ENCODE results near the gene PCDHGA3.
"Not testable (repeated sequence)": the region's sequence is repeated elsewhere in the genome, so short reads cannot be mapped to it uniquely, and the experiment has no call there.

The PCDHGA3 gene

DNA sequence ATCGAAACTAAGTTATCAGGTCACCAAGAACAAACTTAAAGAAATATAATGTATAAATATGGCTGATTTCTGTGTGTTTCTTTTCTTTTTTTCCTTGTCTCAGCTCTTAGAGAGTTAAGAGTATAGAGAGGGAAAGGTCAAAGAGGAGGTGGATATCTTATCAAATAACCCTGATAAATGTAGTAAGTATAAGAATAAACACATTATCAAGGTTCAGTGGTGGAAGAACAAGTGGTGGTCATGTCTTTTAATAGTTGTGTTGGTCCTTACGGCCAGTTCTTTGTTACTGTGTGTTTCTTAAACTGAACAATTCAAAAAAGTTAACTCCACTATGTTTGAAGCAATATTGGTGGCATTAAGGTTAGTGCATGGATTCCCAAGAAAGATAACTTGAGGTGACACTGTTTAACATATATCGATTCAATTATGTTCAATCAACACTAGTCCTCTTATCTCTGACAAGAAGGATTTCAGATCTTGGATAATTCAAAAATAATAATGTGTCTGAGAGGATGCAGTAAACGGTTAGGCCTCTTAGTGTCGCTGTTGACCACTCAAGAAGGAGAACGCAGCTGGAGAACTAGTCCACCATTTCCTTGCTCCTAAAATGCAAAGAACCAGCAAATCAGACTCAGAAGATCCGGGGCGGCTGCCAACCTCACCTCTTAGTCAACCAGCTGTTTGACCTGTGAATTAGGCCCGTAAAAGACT lies at the start of gene PCDHGA3:
Gene PCDHGA3, plus strand, starts transcription at position 588 of the 711 bp plus-strand sequence. CDS start 205 bp downstream, outside the sequence.
- peak; percentile 46 for DNase-seq

DNA sequence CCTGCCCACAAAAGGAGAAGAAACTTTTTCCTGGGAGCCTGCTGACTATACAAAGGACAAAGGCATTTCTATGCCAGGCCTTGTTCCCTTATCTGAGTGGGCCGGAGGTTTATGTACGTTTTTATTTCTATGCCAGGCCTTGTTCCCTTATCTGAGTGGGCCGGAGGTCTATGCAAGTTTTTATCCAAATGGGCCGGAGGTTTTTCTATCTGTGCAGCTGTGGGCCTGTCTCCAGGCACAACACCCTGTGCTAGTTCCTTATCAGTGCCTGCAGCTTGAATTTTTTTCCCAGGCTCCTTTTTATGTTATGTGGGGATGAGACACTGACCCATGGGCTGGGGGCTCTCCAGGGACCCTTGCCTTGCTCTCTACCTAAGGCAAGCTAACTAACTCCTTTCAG lies 45.3 kb upstream of the PCDHGA3 start:
- DNase-seq = no peak

DNA sequence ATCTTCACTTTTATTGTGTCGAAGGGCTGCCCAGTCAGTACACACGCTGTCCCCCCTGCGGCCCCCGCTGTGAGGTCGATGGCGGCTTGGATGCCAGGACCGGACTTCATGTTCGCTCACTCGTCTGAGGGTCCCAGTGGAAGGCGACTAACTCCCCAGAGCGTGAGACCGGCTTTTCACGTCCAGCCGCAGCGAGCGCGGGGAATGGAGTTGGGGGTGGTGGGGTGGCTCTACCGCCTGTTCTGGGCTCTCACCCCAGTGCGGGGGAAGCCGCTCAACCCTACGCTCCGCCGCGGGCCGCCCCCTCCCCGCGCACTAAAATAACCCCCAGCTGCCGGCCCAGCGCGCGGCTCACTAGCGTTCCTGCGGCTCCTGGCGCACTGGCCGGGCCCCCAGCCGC lies 39.9 kb upstream of the PCDHGA3 start, which contains the start of gene SLC25A2:
Gene SLC25A2, minus strand, starts transcription at position 294 of the 400 bp plus-strand sequence. Its CDS starts 184 bp downstream, at position 110.
- DNase-seq = no peak

DNA sequence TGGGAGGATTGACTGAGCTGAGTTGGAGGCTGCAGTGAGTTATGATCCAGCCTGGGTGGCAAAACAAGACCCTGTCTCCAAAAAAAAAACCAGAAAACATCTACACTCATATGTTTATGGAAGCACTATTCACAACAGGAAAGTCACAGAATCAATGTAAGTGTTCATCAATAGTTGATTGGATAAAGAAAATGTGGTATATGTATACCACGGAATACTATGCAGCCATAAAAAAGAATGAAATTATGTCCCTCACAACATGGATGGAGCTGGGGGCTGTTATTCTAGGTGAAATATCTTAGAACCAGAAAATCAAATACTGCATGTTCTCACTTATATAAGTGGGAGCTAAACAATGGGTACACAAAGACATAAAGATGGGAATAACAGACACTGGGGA lies 37.0 kb upstream of the PCDHGA3 start:
- DNase-seq = no peak

DNA sequence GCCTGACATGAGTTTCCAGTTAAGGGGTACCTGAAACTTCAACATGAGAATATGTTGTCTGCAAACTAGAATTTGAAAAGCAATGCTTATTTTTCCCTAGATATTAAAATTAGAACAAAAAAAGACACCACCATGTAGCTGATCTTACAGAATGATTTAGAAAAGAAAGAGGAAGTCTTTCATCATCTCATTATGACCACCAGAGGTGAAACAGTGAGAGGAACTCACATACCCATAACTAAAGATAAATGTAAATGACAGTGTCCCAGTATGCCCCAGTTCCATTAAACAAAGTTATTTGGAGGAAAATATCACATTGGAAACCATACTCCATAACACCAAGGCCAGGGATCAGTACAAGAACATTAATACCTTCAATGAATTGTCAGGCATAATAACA lies 29.9 kb upstream of the PCDHGA3 start:
- no peak for DNase-seq

DNA sequence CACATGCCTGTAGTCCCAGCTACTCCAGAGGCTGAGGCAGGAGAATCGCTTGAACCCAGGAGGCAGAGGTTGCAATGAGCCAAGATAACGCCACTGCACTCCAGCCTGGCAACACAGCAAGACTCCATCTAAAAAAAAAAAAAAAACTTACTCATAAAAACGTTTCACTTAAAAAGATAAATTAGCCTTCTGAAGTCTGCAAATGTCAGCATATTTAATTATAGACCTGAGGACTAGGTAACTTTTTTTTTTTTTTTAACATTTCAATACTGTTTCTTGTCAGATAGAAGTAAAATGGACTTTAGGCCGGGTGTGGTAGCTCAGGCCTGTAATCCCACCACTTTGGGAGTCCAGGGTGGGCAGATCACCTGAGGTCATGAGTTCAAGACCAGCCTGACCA lies 26.7 kb upstream of the PCDHGA3 start:
- DNase-seq = not testable (repeated sequence)

DNA sequence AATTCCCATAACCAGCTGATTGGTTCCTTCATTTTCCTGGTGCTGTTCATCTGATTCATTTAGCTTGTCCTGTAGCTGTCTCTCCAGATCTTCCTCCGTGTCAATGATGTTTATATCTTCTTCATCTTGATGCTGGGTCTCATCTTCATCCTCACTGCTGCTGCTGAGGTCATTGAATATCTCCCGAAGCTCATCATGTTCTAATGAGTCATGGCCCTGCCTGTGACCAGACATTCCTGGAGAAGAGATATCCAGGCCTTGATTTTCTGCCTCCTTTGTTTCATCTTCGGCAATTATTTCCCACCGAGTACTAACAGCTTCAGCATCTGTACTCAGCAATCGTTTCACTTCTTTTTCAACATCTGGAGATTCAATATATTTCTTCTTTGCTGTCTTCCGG lies 24.4 kb upstream of the PCDHGA3 start:
- no peak for DNase-seq

DNA sequence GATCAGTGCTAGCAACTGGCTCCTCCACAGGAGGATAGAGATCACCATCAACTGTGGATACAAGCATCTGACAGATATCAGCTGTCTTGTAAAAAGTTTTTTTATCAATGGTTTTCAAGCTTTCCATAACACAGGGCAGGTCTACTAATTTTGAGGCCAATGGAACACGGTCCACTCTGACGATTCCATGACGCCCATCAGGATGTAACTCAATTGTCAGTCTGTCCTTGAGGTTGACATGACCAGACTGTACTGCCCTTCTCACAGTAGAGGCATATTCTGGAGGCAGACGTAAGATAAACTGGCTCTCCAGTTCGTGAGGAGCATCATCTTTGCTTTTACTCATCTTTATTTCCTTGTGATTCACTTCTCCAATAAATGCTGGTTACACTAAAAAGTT lies 23.9 kb upstream of the PCDHGA3 start:
- DNase-seq = no peak

DNA sequence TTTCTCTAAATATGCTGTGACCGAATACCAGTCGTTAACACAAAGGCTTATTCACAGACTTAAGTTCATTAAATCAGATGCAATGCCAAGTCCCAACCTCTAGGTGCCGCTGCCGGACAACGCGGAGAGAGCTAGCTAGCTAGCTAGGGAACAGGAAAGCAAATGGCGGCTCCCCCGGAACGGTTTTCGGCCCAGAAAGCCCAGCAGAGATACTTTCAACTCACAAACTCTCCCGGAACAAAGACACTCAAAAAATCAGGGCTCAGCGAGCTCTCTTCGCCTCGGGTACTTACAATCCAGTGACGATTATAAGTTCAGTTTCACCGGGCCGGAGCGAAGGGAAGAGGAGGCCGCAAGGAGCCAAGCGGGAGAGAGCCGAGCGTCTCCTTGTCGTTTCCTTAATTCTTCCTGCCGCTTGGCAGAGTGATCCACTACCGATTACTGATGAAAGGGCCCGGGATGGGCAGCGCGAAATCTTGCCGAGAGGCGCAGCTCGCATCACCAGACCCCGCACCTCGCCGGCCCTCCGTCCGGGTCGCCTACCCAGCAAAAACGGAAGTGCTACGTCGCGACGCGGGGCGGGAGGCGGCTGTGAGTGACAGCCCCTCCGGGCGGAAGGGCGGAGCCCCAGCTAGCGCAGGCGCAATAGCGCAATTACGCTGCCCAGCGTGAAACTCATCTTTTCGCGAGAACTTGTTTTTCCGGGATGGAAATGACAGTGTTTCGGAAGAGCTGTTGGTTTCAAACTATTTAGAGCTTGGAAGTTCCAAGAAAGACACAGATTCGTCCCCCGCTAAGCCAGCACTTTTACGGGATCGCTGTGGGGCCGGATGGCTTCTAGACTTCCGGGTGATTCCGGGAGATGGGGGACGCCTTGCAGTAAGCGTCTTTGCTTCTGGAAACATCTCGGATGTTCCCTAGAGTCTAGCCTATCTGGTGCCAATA lies 23.1 kb upstream of the PCDHGA3 start, which contains the start of gene TAF7:
Gene TAF7, minus strand, starts transcription at position 560 of the 945 bp plus-strand sequence. CDS start 740 bp downstream, outside the sequence.
- peak; percentile 94 for DNase-seq

DNA sequence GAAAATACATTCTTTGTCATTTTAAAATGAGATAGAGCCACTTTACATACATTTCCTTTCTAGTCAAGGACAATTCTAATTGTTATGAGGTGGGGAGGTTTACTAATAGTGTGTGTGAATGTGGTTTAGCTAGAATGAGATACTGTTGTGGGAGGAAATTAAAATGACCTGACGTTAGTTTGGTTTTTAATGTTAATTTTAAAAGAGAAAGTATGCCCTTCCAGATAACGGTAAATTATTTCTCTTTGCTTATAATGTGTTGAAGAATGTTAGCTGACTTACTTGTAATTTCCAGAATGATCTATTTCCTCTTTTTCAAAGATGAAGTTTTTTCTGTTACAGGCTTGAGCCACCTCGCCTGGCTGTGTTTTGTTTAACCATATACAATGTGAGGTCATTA lies 21.4 kb upstream of the PCDHGA3 start:
- no peak for DNase-seq

DNA sequence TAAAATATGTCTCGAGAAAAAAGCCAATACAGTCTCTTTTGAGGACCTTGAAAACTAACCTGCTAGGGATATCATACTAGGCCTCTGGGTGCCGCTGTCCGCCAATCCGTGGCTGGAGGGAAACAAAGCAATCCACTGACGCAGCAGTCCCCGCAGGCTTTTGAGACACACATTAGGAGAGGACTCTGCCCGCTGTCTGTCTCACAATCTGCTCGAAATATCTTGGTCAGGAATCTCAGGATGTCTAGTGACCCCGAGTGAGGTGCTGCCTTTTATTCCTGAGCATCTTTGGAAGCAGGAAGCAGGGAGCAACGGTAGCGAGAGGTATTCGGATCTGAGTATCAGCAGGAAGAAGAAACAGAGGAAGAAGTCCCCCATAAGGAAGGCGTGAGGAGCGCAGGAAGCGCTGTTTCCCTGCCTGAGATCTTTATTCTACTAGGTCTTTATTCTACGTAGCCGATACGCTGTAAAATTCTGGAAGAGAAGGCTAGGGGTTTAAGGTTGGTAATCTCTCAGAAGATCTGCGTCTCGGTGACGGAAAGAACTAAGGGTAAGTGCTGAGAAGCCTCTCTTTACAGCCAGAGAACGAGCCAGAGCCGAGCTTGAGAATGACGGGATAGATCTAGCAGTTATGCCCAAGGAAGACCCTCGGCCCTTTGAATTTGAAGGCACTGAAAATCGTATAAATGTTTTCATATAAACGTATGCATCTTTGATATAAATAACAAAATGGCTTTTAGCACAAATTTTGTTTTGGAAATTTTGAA lies 17.4 kb upstream of the PCDHGA3 start:
- DNase-seq = peak; percentile 39

DNA sequence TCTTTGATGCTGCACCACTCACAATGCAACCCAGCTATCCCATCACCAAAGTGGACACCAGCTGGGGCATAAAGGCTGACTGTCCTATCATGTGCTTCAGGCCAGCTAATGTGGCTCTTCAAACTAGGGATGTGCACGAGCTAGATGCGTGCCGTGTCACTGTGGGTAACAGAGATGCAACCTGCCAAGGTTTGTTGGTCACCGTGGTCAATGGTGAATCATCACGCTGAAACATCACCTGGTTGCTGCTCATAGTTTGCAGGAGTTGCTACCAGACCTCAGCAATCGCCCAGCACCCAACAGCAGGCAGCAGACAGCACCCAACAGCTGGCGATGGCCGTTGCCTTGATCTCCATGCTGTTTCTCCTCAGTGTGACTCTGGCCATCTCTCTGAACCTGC lies 15.4 kb upstream of the PCDHGA3 start:
- DNase-seq = no peak

DNA sequence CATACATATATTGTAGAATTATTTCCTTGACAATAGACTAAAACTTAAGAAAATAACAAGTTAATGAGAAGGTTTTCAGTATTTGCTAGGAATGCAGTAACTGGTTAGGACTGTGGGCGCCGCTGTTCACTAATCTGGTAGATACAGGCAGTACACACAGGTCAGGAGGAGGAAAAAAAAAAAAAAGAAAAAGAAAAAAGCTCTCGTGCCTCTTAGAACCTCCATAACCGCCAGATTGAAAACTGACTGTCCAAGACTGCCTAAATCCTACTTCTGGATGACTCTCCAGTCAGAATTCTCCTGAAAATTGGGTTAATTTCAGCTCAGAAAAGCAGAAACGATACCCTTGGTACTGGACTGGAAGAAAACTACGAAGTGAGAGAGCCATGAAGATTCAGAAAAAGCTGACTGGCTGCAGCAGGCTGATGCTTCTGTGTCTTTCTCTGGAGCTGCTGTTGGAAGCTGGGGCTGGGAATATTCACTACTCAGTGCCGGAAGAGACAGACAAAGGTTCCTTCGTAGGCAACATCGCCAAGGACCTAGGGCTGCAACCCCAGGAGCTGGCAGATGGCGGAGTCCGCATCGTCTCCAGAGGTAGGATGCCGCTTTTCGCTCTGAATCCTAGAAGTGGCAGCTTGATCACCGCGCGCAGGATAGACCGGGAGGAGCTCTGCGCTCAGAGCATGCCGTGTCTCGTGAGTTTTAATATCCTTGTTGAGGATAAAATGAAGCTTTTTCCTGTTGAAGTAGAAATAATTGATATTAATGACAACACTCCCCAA lies 13.1 kb upstream of the PCDHGA3 start, which contains the start of gene PCDHGA1:
Gene PCDHGA1, plus strand, starts transcription at position 216 of the 782 bp plus-strand sequence.
- DNase-seq = peak; percentile 27

DNA sequence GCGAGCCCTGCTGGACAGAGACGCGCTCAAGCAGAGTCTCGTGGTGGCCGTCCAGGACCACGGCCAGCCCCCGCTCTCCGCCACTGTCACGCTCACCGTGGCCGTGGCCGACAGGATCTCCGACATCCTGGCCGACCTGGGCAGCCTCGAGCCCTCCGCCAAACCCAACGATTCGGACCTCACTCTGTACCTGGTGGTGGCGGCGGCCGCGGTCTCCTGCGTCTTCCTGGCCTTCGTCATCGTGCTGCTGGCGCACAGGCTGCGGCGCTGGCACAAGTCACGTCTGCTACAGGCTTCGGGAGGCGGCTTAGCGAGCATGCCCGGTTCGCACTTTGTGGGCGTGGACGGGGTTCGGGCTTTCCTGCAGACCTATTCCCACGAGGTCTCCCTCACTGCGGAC lies 11.1 kb upstream of the PCDHGA3 start:
- not testable (repeated sequence) for DNase-seq

DNA sequence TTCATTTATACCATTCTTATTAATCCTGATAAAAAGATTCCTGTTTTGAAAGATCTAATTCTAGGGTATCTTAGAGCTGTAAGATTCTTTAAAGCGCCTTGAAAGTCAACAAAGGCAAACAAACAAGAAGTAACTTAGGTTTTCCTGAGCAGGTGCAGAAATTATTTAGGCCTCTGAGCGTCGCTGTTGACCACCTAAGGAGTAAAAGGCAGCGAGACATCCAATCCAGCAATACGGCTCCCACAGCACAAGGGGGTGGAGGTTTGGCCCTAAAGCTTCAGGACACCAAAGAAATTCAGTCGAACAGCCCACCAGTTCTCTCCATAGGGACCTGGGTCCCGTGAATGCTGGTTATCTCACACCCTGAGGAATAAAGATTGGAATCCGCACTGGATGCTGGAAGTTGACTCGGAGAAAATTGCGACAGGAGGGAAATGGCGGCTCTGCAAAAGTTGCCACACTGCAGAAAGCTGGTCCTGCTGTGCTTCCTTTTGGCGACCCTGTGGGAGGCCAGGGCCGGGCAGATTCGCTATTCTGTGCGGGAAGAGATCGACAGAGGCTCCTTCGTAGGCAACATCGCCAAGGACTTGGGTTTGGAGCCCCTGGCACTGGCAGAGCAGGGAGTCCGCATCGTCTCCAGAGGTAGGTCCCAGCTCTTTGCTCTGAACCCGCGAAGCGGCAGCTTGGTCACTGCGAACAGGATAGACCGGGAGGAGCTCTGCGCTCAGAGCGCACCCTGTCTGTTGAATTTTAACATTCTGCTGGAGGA lies 4.9 kb upstream of the PCDHGA3 start, which contains the start of gene PCDHGA2:
Gene PCDHGA2, plus strand, starts transcription at position 223 of the 769 bp plus-strand sequence.
- DNase-seq = peak; percentile 34

DNA sequence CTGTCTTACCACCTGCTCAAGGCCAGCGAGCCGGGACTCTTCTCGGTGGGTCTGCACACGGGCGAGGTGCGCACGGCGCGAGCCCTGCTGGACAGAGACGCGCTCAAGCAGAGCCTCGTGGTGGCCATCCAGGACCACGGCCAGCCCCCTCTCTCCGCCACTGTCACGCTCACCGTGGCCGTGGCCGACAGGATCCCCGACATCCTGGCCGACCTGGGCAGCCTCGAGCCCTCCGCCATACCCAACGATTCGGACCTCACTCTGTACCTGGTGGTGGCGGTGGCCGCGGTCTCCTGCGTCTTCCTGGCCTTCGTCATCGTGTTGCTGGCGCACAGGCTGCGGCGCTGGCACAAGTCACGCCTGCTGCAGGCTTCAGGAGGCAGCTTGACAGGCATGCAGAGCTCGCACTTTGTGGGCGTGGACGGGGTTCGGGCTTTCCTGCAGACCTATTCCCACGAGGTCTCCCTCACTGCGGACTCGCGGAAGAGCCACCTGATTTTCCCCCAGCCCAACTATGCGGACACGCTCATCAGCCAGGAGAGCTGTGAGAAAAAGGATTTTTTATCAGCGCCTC lies 2.8 kb upstream of the PCDHGA3 start:
- not testable (repeated sequence) for DNase-seq

DNA sequence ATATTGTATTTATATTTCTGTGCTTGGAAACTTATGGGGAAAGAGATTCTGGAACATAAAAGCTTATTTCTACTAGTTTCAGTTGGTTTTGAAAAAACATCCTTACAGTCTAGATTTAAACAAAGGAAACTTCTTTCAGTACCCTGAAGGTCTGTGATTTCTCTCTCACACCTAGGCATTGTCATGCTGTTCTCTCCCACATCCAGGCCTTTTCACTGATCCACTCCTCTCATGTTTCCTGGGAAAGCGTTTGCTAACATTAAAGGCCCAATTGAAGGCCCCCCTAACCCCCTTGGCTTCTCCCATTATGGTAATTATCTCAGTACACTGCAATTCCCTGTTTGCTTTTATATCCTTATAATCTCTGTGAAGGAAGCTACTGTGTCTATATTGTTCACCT lies 856 bp upstream of the PCDHGA3 start:
- DNase-seq = no peak

DNA sequence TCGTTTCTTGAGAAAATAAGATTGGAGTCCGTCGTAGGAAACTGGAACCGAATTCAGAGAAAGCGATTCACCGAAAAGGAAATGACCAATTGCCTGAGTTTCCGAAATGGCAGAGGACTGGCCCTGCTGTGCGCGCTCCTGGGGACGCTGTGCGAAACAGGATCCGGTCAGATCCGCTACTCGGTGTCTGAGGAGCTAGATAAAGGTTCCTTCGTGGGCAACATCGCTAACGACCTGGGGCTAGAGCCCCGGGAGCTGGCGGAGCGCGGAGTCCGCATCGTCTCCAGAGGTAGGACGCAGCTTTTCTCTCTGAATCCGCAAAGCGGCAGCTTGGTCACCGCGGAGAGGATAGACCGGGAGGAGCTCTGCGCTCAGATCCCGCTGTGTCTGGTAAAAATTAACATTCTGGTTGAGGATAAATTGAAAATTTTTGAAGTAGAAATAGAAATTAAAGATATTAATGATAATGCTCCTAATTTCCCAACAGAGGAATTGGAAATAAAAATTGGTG lies 379 bp downstream of the PCDHGA3 start:
- DNase-seq = no peak

DNA sequence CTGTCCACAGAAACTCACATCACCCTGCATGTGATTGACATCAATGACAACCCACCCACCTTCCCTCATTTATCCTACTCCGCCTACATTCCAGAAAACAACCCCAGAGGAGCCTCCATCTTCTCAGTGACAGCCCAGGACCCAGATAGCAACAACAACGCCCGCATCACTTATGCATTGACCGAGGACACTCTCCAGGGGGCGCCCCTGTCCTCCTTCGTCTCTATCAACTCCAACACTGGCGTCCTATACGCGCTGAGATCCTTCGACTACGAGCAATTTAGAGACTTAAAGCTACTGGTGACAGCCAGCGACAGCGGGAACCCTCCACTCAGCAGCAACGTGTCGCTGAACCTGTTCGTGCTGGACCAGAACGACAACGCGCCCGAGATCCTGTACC lies 1.7 kb downstream of the PCDHGA3 start:
- DNase-seq = no peak

DNA sequence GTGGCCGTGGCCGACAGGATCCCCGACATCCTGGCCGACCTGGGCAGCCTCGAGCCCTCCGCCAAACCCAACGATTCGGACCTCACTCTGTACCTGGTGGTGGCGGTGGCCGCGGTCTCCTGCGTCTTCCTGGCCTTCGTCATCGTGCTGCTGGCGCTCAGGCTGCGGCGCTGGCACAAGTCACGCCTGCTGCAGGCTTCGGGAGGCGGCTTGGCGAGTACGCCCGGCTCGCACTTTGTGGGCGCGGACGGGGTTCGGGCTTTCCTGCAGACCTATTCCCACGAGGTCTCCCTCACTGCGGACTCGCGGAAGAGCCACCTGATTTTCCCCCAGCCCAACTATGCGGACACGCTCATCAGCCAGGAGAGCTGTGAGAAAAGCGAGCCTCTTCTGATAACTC lies 2.4 kb downstream of the PCDHGA3 start:
- DNase-seq = not testable (repeated sequence)

Measured in hematopoietic multipotent progenitor cell treated with erythropoietin and hydrocortisone succinate and interleukin-3 and kit ligand, for 6 days (in vitro differentiated cells).